ENCODE results near the gene NPAS1.

The NPAS1 gene, protein sequence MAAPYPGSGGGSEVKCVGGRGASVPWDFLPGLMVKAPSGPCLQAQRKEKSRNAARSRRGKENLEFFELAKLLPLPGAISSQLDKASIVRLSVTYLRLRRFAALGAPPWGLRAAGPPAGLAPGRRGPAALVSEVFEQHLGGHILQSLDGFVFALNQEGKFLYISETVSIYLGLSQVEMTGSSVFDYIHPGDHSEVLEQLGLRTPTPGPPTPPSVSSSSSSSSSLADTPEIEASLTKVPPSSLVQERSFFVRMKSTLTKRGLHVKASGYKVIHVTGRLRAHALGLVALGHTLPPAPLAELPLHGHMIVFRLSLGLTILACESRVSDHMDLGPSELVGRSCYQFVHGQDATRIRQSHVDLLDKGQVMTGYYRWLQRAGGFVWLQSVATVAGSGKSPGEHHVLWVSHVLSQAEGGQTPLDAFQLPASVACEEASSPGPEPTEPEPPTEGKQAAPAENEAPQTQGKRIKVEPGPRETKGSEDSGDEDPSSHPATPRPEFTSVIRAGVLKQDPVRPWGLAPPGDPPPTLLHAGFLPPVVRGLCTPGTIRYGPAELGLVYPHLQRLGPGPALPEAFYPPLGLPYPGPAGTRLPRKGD

GRCh38 chr19:47019431-47020041 is at the start of gene NPAS1:
NPAS1 (plus strand) TSS chr19:47019837; CDS start chr19:47021048, 1,211 bp downstream.
- no peak for DNase-seq

GRCh38 chr19:46970815-46971214 is 48.8 kb upstream of the NPAS1 start:
- no peak for DNase-seq

DNA sequence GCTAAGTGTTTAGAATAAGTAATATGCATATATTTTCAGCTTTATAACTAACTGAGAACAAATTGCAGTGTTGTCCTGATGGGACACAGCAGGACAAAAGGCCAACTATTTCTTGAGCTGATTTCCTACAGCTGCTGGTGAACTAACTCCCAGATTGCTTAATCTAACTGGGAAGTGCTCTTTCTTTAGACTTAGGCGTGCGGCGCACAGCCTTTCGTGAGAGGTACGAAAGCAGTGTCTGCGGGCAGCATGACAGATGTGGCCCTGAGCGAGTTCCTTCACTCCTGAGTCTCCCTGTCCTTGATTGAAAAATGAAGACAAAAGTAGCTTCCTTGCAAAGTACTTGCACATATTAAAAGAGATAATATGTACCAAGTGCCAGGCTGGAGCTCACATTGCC is 47.3 kb upstream of the NPAS1 start:
- no peak for DNase-seq

DNA sequence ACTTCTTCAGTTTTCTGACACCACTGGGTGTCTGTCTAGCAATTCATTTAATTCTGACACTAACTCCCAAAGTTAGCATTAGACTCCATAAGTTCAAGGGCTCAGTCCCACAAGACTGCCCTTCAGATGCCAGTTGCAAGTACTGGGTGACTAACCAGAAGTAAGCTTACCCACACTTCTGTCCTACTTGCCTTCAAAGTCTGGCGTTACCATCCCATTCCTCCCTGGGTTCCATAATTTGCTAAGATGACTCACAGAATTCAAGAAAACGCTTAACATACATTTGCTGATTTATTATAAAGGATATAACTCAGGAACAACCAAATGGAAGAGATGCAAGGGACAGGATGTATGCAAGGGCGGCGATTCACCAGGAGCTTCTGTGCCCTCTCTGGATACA is 45.5 kb upstream of the NPAS1 start:
- DNase-seq, result no peak

- DNase-seq, result no peak
These were observed 44.4 kb upstream of the NPAS1 start for GRCh38 chr19:46975011-46975924.

DNA sequence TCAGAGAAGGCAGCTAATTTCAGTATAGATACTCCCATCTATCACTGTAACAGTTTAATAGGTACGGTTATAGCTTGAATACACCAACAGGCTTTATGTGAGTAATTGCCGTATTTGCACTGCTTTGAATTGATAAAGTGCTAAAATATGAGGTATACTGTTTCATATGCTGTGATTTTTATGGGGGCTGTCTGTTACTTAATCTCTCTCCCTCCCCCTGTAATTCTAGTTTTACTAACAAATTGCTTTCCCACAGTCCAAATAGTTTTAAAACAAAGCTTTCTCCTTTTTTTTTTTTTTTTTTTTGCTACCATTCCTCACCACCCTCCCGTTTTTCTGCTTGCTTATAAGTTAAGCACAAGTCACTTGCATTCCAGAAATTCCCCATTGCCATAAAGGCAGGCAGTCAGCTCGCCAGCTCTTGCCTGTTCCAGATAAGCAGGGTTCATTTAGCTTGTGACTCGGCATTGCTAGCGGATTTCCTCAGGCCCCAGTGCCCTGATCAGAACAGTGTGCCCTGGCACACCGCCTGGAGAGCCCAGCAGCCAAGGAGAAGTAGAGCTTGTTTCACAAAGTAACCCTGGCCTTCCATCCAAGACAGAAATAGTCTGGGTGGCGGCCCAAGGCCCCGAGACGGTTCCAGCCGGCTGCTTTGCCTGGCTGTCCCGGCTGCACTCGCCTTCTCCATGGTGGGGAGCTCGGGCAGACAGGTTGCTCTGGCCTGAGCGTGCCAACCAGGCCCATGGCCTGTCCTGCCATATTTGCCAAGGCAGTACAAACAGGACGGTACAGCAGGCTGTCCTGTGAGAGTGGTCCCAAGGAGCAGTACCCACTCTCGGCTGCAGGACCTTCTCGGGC is 43.5 kb upstream of the NPAS1 start:
- DNase-seq, result no peak

DNA sequence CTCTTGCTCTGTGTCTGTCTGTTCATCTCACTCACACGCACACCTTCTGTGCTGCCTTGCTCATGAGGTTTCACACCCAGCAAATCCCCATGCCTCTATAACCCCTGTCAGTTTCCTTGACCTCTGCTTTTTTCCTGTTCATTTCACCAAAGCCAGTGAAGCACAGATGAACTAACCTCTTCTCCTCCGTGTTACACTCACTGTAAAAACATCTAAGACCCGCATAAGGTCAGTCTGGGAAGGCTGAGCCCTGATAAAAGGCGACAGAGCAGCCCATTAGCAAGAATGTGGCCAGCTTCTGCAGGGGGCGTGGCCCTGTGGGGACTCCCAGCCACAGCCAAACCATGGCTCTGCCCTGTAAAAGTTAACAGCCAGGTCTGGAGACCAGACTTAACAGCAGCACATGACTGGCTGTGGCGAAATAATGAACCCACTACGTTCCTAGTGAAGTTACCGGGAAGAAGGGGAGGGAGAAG is 42.8 kb upstream of the NPAS1 start:
- DNase-seq, result no peak

DNA sequence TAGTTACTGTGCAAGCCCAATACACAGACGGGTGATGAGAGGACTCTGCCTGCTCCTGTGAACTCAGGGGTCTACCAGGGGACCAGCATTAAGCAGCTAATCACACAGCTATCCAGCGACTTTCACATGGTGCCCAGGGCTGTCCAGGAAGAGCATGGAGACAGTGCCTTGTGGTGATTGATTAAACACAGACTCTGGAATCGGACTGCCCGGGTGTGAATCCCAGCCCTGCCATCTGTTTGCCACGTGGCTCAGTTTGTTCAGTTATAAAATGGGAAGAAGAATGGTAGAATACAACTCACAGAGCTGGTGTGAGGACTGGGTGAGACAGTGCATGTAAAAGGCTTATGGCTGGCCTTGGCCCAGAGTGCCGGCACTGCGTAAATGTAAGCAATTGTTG is 42.1 kb upstream of the NPAS1 start:
- no peak for DNase-seq

- no peak for DNase-seq
These were observed 41.3 kb upstream of the NPAS1 start for GRCh38 chr19:46978171-46978869.

- no peak for DNase-seq
These were observed 40.2 kb upstream of the NPAS1 start for GRCh38 chr19:46979126-46980105.

- DNase-seq, result no peak
These were observed 38.9 kb upstream of the NPAS1 start for GRCh38 chr19:46980761-46981160.

DNA sequence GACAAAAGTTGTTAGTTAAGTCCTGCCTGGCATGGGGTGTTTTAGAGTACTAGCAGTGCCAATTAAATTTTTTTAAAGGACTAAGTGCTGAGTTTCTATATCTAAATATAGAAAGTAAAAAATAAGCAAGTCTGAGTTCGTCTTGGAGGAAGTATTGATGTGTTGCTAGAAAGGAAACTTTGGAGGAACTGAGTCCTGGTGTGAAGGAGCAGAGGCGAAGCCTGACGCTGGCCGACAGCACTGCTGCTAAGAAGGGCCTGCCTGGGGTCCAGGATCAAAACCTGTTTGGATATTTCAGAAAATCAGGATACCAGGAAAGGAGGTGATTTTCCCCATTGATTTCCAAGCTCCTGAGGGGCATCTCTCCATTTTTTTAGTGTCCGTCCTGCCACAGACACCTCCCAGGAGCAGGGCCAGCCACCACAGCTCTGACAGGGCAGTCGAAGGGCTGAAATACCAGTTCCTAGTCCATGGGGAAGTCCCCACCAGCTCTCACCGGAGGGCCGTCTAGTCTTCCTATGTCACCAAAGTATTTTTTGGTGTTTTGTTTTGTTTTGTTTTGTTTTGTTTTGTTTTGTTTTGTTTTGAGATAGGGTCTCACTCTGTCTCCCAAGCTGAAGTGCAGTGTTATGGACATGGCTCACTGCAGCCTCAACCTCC is 38.2 kb upstream of the NPAS1 start:
- no peak for DNase-seq

DNA sequence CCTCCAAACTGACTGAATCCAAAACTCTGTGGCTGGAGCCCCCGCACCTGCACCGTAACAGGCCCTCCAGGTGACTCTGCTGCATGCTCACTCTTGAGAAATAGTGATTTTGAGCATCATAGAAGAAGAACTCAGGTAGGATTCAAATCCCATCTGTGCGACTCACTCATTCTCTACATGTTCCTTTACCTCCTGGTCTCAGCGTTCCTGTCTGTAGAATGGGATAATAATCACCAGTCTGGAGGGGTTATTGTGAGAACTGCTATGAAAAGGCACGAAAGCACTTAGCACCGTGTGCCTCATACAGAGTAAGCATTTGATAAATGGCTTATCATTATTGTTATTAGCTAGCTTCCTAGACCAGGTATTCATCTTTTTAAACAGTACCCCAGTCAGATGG is 36.5 kb upstream of the NPAS1 start:
- DNase-seq, result no peak

- DNase-seq, result no peak
These were observed 35.3 kb upstream of the NPAS1 start for GRCh38 chr19:46984077-46985010.

DNA sequence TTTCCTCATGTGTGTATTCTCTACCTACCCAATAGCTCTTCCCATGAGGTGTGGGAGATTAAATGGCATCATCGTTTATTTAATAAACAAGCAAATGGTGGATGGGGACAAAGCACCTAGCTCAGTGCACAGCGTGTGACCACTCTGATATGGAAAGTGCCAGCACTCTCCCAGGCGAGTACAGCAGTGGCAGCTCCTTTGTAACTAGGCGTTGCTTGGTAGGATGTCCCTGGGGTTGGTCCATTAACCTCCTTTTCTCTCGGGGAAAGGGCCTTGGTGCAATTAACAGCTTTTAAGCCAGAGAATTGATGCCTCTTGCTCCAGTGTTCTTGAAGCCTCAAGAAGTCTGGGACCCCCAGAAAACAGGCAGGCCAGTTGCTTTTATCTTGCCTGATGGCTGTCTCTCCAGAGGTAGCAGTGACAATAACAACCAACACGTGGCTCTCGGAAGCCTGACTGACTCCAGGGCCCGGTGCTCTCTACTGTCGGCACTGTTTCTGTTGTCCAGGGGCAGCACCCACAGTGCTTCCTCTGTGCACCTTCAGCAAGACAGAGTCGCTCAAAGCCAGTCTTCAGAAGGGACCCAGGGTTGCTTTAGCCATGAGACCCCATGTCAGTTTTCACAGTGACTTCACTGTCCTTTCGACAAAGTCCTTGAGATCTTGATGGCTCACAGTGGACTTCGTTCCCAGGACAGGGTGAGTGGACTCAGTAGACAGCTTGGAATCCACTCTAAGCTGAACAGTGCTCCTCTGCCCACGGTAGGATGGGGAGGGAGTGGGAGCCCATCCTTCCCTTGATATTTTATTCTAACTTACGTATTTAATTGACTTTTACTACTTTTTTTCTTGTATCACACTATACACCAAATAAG is 33.9 kb upstream of the NPAS1 start:
- no peak for DNase-seq

- no peak for DNase-seq
These were observed 30.9 kb upstream of the NPAS1 start for GRCh38 chr19:46988614-46989230.
